Skeletal muscle satellite cell (primary cell): ENCODE measurements around the gene FAM118B.

Experiments used
- H3K27me3 ChIP-seq: 2 replicates; pipeline ENCODE4 v1.7.0; 2013; ENCODE audit warnings: low read length; ENCODE audit not compliant: control insufficient read depth, insufficient read depth
- H3K36me3 ChIP-seq: 2 replicates; pipeline ENCODE4 v1.7.0; 2013; ENCODE audit warnings: mild to moderate bottlenecking, control low read depth, low read length; ENCODE audit not compliant: insufficient read depth
- H3K4me1 ChIP-seq: 2 replicates; pipeline ENCODE4 v1.7.0; 2013; ENCODE audit warnings: low read length; ENCODE audit not compliant: control insufficient read depth, insufficient read depth
- H3K4me2 ChIP-seq: 2 replicates; pipeline ENCODE4 v1.7.0; 2013; ENCODE audit warnings: mild to moderate bottlenecking, low read length
- H3K4me3 ChIP-seq: 2 replicates; pipeline ENCODE4 v1.7.0; 2013; ENCODE audit warnings: low read length
- H3K9ac ChIP-seq: 2 replicates; pipeline ENCODE4 v1.7.0; 2013; ENCODE audit warnings: mild to moderate bottlenecking, low read depth, low read length, moderate library complexity
- H3K9me3 ChIP-seq: replicated peaks from 2 replicates; pipeline ENCODE4 v1.7.0; 2013; ENCODE audit warnings: mild to moderate bottlenecking, control low read depth, low read length

FAM118B gene

GRCh38 chr11:126207896-126208295 lies 3.7 kb upstream of the FAM118B start:
- Histone ChIP-seq H3K27me3 (no peaks in the 10 kb centered on the region), H3K9me3 (no peaks in the 10 kb centered on the region), H3K4me2 (no peak overlapping the region), H3K36me3 (peaks cover 48% of the 10 kb centered on the region), H3K4me1 (peaks cover 12% of the 10 kb centered on the region), H3K4me3 (no peak overlapping the region), H3K9ac (no peak overlapping the region)

GRCh38 chr11:126210871-126211235 lies 729 bp upstream of the FAM118B start:
- Histone ChIP-seq H3K9me3 (no peaks in the 10 kb centered on the region), H3K4me3 (peak overlapping the region; percentile 79), H3K4me2 (peak overlapping the region; percentile 87), H3K36me3 (peaks cover 19% of the 10 kb centered on the region), H3K9ac (peak overlapping the region; percentile 84), H3K4me1 (peaks cover 18% of the 10 kb centered on the region), H3K27me3 (no peaks in the 10 kb centered on the region)

- Histone ChIP-seq H3K36me3 (peaks cover 16% of the 10 kb centered on the region), H3K4me2 (peak overlapping the region; percentile 85), H3K4me3 (peak overlapping the region; percentile 79), H3K27me3 (no peaks in the 10 kb centered on the region), H3K4me1 (peaks cover 18% of the 10 kb centered on the region), H3K9ac (peak overlapping the region; percentile 84), H3K9me3 (no peaks in the 10 kb centered on the region)
Observed at GRCh38 chr11:126212089-126212660, 593 bp downstream of the FAM118B start.

GRCh38 chr11:126214441-126214840 lies 2.9 kb downstream of the FAM118B start:
- Histone ChIP-seq H3K4me3 (no peak overlapping the region), H3K4me1 (peaks cover 18% of the 10 kb centered on the region), H3K36me3 (peaks cover 4% of the 10 kb centered on the region), H3K4me2 (no peak overlapping the region), H3K9me3 (no peaks in the 10 kb centered on the region), H3K27me3 (no peaks in the 10 kb centered on the region), H3K9ac (no peak overlapping the region)

- Histone ChIP-seq H3K4me3 (no peak overlapping the region), H3K4me1 (peaks cover 18% of the 10 kb centered on the region), H3K4me2 (no peak overlapping the region), H3K9ac (no peak overlapping the region), H3K9me3 (no peaks in the 10 kb centered on the region), H3K27me3 (no peaks in the 10 kb centered on the region), H3K36me3 (no peaks in the 10 kb centered on the region)
Observed at GRCh38 chr11:126214841-126215240, 3.3 kb downstream of the FAM118B start.

GRCh38 chr11:126216526-126217305 lies 5.1 kb downstream of the FAM118B start:
- Histone ChIP-seq H3K27me3 (no peaks in the 10 kb centered on the region), H3K4me3 (no peak overlapping the region), H3K4me2 (no peak overlapping the region), H3K9ac (no peak overlapping the region), H3K9me3 (no peaks in the 10 kb centered on the region), H3K4me1 (peaks cover 11% of the 10 kb centered on the region), H3K36me3 (no peaks in the 10 kb centered on the region)

GRCh38 chr11:126217491-126217890 lies 5.9 kb downstream of the FAM118B start:
- H3K9me3 ChIP-seq, result no peaks in the 10 kb centered on the region

GRCh38 chr11:126219547-126219946 lies 8.0 kb downstream of the FAM118B start:
- Histone ChIP-seq H3K9ac (no peak overlapping the region), H3K4me3 (no peak overlapping the region), H3K4me2 (no peak overlapping the region), H3K4me1 (no peaks in the 10 kb centered on the region), H3K36me3 (no peaks in the 10 kb centered on the region), H3K9me3 (no peaks in the 10 kb centered on the region), H3K27me3 (no peaks in the 10 kb centered on the region)

More at GRCh38 chr11:126217491-126217890, 5.9 kb downstream of the FAM118B start:
- H3K27me3 ChIP-seq, result no peaks in the 10 kb centered on the region
- H3K4me2 ChIP-seq, result no peak overlapping the region
- no peak overlapping the region for H3K4me3 ChIP-seq
- H3K36me3 ChIP-seq, result no peaks in the 10 kb centered on the region
- H3K9ac ChIP-seq, result no peak overlapping the region
- H3K4me1 ChIP-seq, result peaks cover 10% of the 10 kb centered on the region

GRCh38 chr11:126224647-126225294 lies 13.2 kb downstream of the FAM118B start:
- Histone ChIP-seq H3K36me3 (no peaks in the 10 kb centered on the region), H3K4me3 (no peak overlapping the region), H3K9me3 (no peaks in the 10 kb centered on the region), H3K4me2 (no peak overlapping the region), H3K4me1 (no peaks in the 10 kb centered on the region), H3K27me3 (no peaks in the 10 kb centered on the region), H3K9ac (no peak overlapping the region)

- Histone ChIP-seq H3K4me3 (no peak overlapping the region), H3K27me3 (no peaks in the 10 kb centered on the region), H3K4me1 (peaks cover 2% of the 10 kb centered on the region), H3K9me3 (no peaks in the 10 kb centered on the region), H3K4me2 (no peak overlapping the region), H3K9ac (no peak overlapping the region), H3K36me3 (peaks cover under 1% of the 10 kb centered on the region)
Observed at GRCh38 chr11:126225295-126225665, 13.7 kb downstream of the FAM118B start.

- no peak overlapping the region for H3K4me3 ChIP-seq
Observed at GRCh38 chr11:126226334-126227084, 14.9 kb downstream of the FAM118B start.

More at GRCh38 chr11:126226334-126227084, 14.9 kb downstream of the FAM118B start:
- H3K4me1 ChIP-seq, result peaks cover 4% of the 10 kb centered on the region
- H3K9ac ChIP-seq, result no peak overlapping the region
- no peaks in the 10 kb centered on the region for H3K9me3 ChIP-seq
- H3K27me3 ChIP-seq, result no peaks in the 10 kb centered on the region
- peaks cover 5% of the 10 kb centered on the region for H3K36me3 ChIP-seq
- no peak overlapping the region for H3K4me2 ChIP-seq
